ENCODE measurements around the gene CALCOCO2. TPM values are rescaled to one million over a fixed set of nuclear protein-coding genes. Genes with fewer than 3 reads are reported as not detected.

The CALCOCO2 gene
- polyA plus RNA-seq, 1 donor from 2014 or later: 4.5 TPM

GRCh38 chr17:48814504-48814903, 16.3 kb upstream of the CALCOCO2 start:
- H3K4me3 ChIP-seq (ENCODE audit: low read length): no peak overlapping the region
- H2AFZ ChIP-seq (ENCODE audit: low read depth, low read length): no peak overlapping the region
- peaks cover 35% of the 10 kb centered on the region for H3K27me3 ChIP-seq (ENCODE audit: insufficient read depth, low read depth, low read length)
- H3F3A ChIP-seq (ENCODE audit: insufficient read depth, low read length, poor library complexity, severe bottlenecking): no peaks in the 10 kb centered on the region
- TF ChIP-seq CTCF (IDR thresholded peaks at IDR 0.05; ENCODE audit: poor library complexity, severe bottlenecking) (peak; percentile 21), REST (IDR thresholded peaks at IDR 0.05; ENCODE audit: borderline replicate concordance) (no peak)
- H3K79me2 ChIP-seq (replicated peaks; ENCODE audit: insufficient read depth, low read length): no peaks in the 10 kb centered on the region
- H3K27ac ChIP-seq (ENCODE audit: low read length): no peak overlapping the region
- no peak overlapping the region for H3K9ac ChIP-seq (ENCODE audit: low read length)
- H3K36me3 ChIP-seq (ENCODE audit: insufficient read depth, low read length): no peaks in the 10 kb centered on the region
- H4K20me1 ChIP-seq (ENCODE audit: insufficient read depth): no peaks in the 10 kb centered on the region
- H3K9me2 ChIP-seq (ENCODE audit: insufficient read depth, low read length): no peaks in the 10 kb centered on the region
- no peaks in the 10 kb centered on the region for H3K9me3 ChIP-seq (ENCODE audit: low read length)
- H3K4me2 ChIP-seq (ENCODE audit: low read length): no peak overlapping the region

GRCh38 chr17:48815311-48815710, 15.5 kb upstream of the CALCOCO2 start:
- Histone ChIP-seq H3F3A (ENCODE audit: insufficient read depth, low read length, poor library complexity, severe bottlenecking) (no peaks in the 10 kb centered on the region), H3K4me2 (ENCODE audit: low read length) (no peak overlapping the region), H3K36me3 (ENCODE audit: insufficient read depth, low read length) (no peaks in the 10 kb centered on the region), H3K4me3 (ENCODE audit: low read length) (no peak overlapping the region), H3K9me3 (ENCODE audit: low read length) (no peaks in the 10 kb centered on the region), H3K27me3 (ENCODE audit: insufficient read depth, low read depth, low read length) (peaks cover 35% of the 10 kb centered on the region), H3K9me2 (ENCODE audit: insufficient read depth, low read length) (no peaks in the 10 kb centered on the region), H2AFZ (ENCODE audit: low read depth, low read length) (no peak overlapping the region), H3K27ac (ENCODE audit: low read length) (no peak overlapping the region), H3K79me2 (replicated peaks; ENCODE audit: insufficient read depth, low read length) (no peaks in the 10 kb centered on the region), H3K9ac (ENCODE audit: low read length) (no peak overlapping the region), H4K20me1 (ENCODE audit: insufficient read depth) (no peaks in the 10 kb centered on the region)
- TF ChIP-seq TAF1 (IDR thresholded peaks at IDR 0.05; ENCODE audit: low read depth) (no peak), SMC3 (conservative IDR thresholded peaks at IDR 0.05; ENCODE audit: poor library complexity) (no peak), MXI1 (conservative IDR thresholded peaks at IDR 0.05; ENCODE audit: poor library complexity, severe bottlenecking) (no peak), POLR2AphosphoS5 (IDR thresholded peaks at IDR 0.05) (no peak), REST (IDR thresholded peaks at IDR 0.05; ENCODE audit: borderline replicate concordance) (no peak), RAD21 (conservative IDR thresholded peaks at IDR 0.05) (no peak), EZH2 (IDR thresholded peaks at IDR 0.05; ENCODE audit: borderline replicate concordance, insufficient read depth, low read length, poor library complexity, severe bottlenecking) (no peak), EP300 (conservative IDR thresholded peaks at IDR 0.05; ENCODE audit: poor library complexity, severe bottlenecking) (no peak), CTCF (IDR thresholded peaks at IDR 0.05; ENCODE audit: poor library complexity, severe bottlenecking) (no peak)

Data from neural cell (in vitro differentiated cells).